Keratinocyte (primary cell): ENCODE measurements around the gene CWH43. TPM values are rescaled to one million over a fixed set of nuclear protein-coding genes. Genes with fewer than 3 reads are reported as not detected.

Experiments used
- DNase-seq: peaks from one replicate; pipeline ENCODE4 v3.0.0-alpha.2; 2011; ENCODE audit warnings: low read depth, missing footprints, low spot score
- FAIRE-seq: peaks from 2 replicates; lab custom pipeline; 2011; peaks lifted over from hg19 to GRCh38; lab: Jason Lieb, UNC
- H2AFZ ChIP-seq: 2 replicates; pipeline ENCODE4 v1.6.0; 2012; ENCODE audit warnings: low read length, control low read depth, inconsistent platforms; ENCODE audit not compliant: control insufficient read depth
- H3K27ac ChIP-seq: 2 replicates; pipeline ENCODE4 v1.5.1; 2011; ENCODE audit warnings: low read length; ENCODE audit not compliant: control insufficient read depth, insufficient read depth
- H3K27me3 ChIP-seq: 3 replicates; pipeline ENCODE4 v1.6.0; 2011; ENCODE audit warnings: low read length; ENCODE audit not compliant: control insufficient read depth, insufficient read depth; ENCODE audit errors: extremely low read depth
- H3K36me3 ChIP-seq, 2 experiments: 2 replicates in 1 of 2; 3 replicates in 1 of 2; pipeline ENCODE4 v1.5.1; 2011; ENCODE audit warnings: low read length in 2 of 2, mild to moderate bottlenecking in 1 of 2; ENCODE audit not compliant: control insufficient read depth in 2 of 2, insufficient read depth in 2 of 2; ENCODE audit errors: extremely low read depth in 1 of 2
- H3K4me1 ChIP-seq: 3 replicates; pipeline ENCODE4 v1.5.1; 2011; ENCODE audit warnings: low read length; ENCODE audit not compliant: control insufficient read depth, insufficient read depth; ENCODE audit errors: extremely low read depth
- H3K4me2 ChIP-seq: 3 replicates; pipeline ENCODE4 v1.6.0; 2011; ENCODE audit warnings: low read depth, low read length; ENCODE audit not compliant: control insufficient read depth, insufficient read depth; ENCODE audit errors: extremely low read depth
- H3K4me3 ChIP-seq, 3 experiments: fragments of 200-600 bp in 1 of 3; sonication (generic) in 1 of 3; 2 replicates in 2 of 3; 3 replicates in 1 of 3; pipeline ENCODE4 v1.5.1; 2011 to 2016; ENCODE audit warnings: low read length in 3 of 3, mild to moderate bottlenecking in 3 of 3, control low read depth in 2 of 3, inconsistent platforms in 1 of 3, low read depth in 1 of 3, mixed read lengths in 1 of 3, mixed run types in 1 of 3, moderate library complexity in 1 of 3; ENCODE audit not compliant: control insufficient read depth in 2 of 3, insufficient read depth in 2 of 3; ENCODE audit errors: extremely low read depth in 1 of 3
- H3K79me2 ChIP-seq: 2 replicates; pipeline ENCODE4 v1.6.0; 2012; ENCODE audit warnings: low read length; ENCODE audit not compliant: control insufficient read depth, insufficient read depth
- H3K9ac ChIP-seq: 3 replicates; pipeline ENCODE4 v1.6.0; 2011; ENCODE audit warnings: low read length; ENCODE audit not compliant: control insufficient read depth, insufficient read depth; ENCODE audit errors: extremely low read depth
- H3K9me1 ChIP-seq: 3 replicates; pipeline ENCODE4 v1.6.0; 2011; ENCODE audit warnings: low read length; ENCODE audit not compliant: control insufficient read depth, insufficient read depth; ENCODE audit errors: extremely low read depth
- H3K9me3 ChIP-seq: 2 replicates; pipeline ENCODE4 v1.5.1; 2012; ENCODE audit warnings: low read depth, low read length; ENCODE audit not compliant: control insufficient read depth
- H4K20me1 ChIP-seq: 3 replicates; pipeline ENCODE4 v1.6.0; 2011; ENCODE audit warnings: low read length; ENCODE audit not compliant: control insufficient read depth, insufficient read depth; ENCODE audit errors: extremely low read depth
- CTCF ChIP-seq, 3 experiments: IDR thresholded peaks in 1 of 3; conservative IDR thresholded peaks in 1 of 3; optimal IDR thresholded peaks in 1 of 3; 2 replicates in 2 of 3; 3 replicates in 1 of 3; pipeline versions ENCODE3 to v1.5.1; 2011; ENCODE audit warnings: low read length in 3 of 3, mild to moderate bottlenecking in 3 of 3, moderate library complexity in 2 of 3, control low read depth in 1 of 3, inconsistent platforms in 1 of 3; ENCODE audit not compliant: insufficient read depth in 2 of 3; ENCODE audit errors: extremely low read depth in 1 of 3
- EZH2 ChIP-seq: IDR thresholded peaks from one replicate; pipeline ENCODE4 v1.6.1; 2012; ENCODE audit warnings: inconsistent platforms, mild to moderate bottlenecking, low read length, moderate library complexity
- dilution Hi-C: fragments of 300-500 bp; cut with MboI; formaldehyde crosslinking; loops from one replicate; pipeline ENCODE4 v1.7.0; 2020; ENCODE audit warnings: low sequenced_read_pairs; ENCODE audit not compliant: extremely low pct_ligation_motif_present
- polyA plus RNA-seq, 5 experiments: library from polyadenylated mRNA; depleted of rRNA in 3 of 5; stranded (reverse) in 3 of 5; stranded (forward) in 1 of 5; unstranded in 1 of 5; fragments of >200 nt; gene quantifications; 1 replicate in 1 of 5; 2 replicates in 3 of 5; 3 replicates in 1 of 5; pipeline versions ENCODE4 v1.2.1 to v1.2.3, GENCODE V29; 2011 to 2012; ENCODE audit warnings: missing spikeins in 2 of 5, low read depth in 1 of 5, low replicate concordance in 1 of 5

Gene CWH43
- polyA plus RNA-seq, 1 donor (not counting 4 experiments of a cell fraction or from before 2014, with no cell fraction given): 10.9 TPM

GRCh38 chr4:48944756-48945241 lies 41.3 kb upstream of the CWH43 start:
- Histone ChIP-seq H3K36me3 (no peaks in the 10 kb centered on the region), H4K20me1 (no peaks in the 10 kb centered on the region), H3K79me2 (no peaks in the 10 kb centered on the region), H3K4me3 (no peak overlapping the region), H3K9me3 (no peaks in the 10 kb centered on the region), H3K9ac (peak overlapping the region; percentile 30), H3K27me3 (no peaks in the 10 kb centered on the region), H2AFZ (peak overlapping the region; percentile 7), H3K27ac (peak overlapping the region; percentile 69), H3K9me1 (no peaks in the 10 kb centered on the region), H3K4me2 (peak overlapping the region; percentile 1), H3K4me1 (peaks cover 41% of the 10 kb centered on the region)
- dilution Hi-C loops: no loop called here
- TF ChIP-seq CTCF (optimal IDR thresholded peaks at IDR 0.05 in 1 of 3, IDR thresholded peaks at IDR 0.05 in 1 of 3, conservative IDR thresholded peaks at IDR 0.05 in 1 of 3; ENCODE audit: extremely low read depth in 1 of 3, insufficient read depth in 2 of 3, low read length in 3 of 3): peak; percentile 53 to 71 (median 70)
- no peak for TF ChIP-seq EZH2
- DNase-seq (no peak), FAIRE-seq (peak; percentile 59)

GRCh38 chr4:48945981-48946380 lies 40.1 kb upstream of the CWH43 start:
- Histone ChIP-seq H3K4me2 (no peak overlapping the region), H3K27ac (no peak overlapping the region), H3K9me1 (no peaks in the 10 kb centered on the region), H2AFZ (no peak overlapping the region), H3K36me3 (no peaks in the 10 kb centered on the region), H3K79me2 (no peaks in the 10 kb centered on the region), H3K27me3 (no peaks in the 10 kb centered on the region), H3K9me3 (no peaks in the 10 kb centered on the region), H3K4me3 (no peak overlapping the region), H3K4me1 (peaks cover 41% of the 10 kb centered on the region), H3K9ac (no peak overlapping the region), H4K20me1 (no peaks in the 10 kb centered on the region)
- TF ChIP-seq CTCF (optimal IDR thresholded peaks at IDR 0.05 in 1 of 3, IDR thresholded peaks at IDR 0.05 in 1 of 3, conservative IDR thresholded peaks at IDR 0.05 in 1 of 3; ENCODE audit: extremely low read depth in 1 of 3, insufficient read depth in 2 of 3, low read length in 3 of 3) (no peak), EZH2 (no peak)
- dilution Hi-C loops: no loop called here
- FAIRE-seq: no peak
- DNase-seq: no peak
